HepG2 (cell line): ENCODE results near the gene LAMA1. TPM values are rescaled to one million over a fixed set of nuclear protein-coding genes. Genes with fewer than 3 reads are reported as not detected.

Source experiments
- AGO1 ChIP-seq: fragments of 200-400 bp; formaldehyde crosslinking; IDR thresholded peaks from 2 replicates; pipeline ENCODE4 v1.6.1; 2017; ENCODE audit warnings: mild to moderate bottlenecking, low read depth, low read length, moderate library complexity; ENCODE audit not compliant: poor library complexity, severe bottlenecking
- ARID3A ChIP-seq: IDR thresholded peaks from 2 replicates; pipeline ENCODE4 v1.6.1; 2012; ENCODE audit warnings: low read depth, low read length, improper control_type of control experiment
- BRD4 ChIP-seq: sonication (generic); formaldehyde crosslinking; IDR thresholded peaks from 2 replicates; pipeline ENCODE4 v1.4.0; 2020; ENCODE audit warnings: missing genetic modification reagents
- HNF1B ChIP-seq: sonication (generic); formaldehyde crosslinking; IDR thresholded peaks from 2 replicates; pipeline ENCODE4 v1.5.1; 2020; ENCODE audit warnings: mild to moderate bottlenecking, moderate library complexity, missing genetic modification reagents
- SRSF1 ChIP-seq: fragments of 200-400 bp; formaldehyde crosslinking; optimal IDR thresholded peaks from 2 replicates; pipeline ENCODE3; 2017; ENCODE audit warnings: mild to moderate bottlenecking, low read depth, low read length, moderate library complexity
- STAG1 ChIP-seq: sonication (generic); formaldehyde crosslinking; IDR thresholded peaks from 2 replicates; pipeline ENCODE4 v1.4.0; 2020; ENCODE audit warnings: missing genetic modification reagents
- ZXDC ChIP-seq: sonication (generic); formaldehyde crosslinking; IDR thresholded peaks from 2 replicates; pipeline ENCODE4 v1.5.0; 2020; ENCODE audit warnings: mild to moderate bottlenecking, missing genetic modification reagents
- polyA plus RNA-seq, 8 experiments: library from polyadenylated mRNA; depleted of rRNA in 3 of 8; stranded (reverse) in 7 of 8; unstranded in 1 of 8; fragments of >200 nt; fragmentation: Illumina TruSeq in 4 of 8; extraction: Trizol in 4 of 8; gene quantifications; 2 replicates each; pipeline versions ENCODE4 v1.2.1 to v1.2.3, GENCODE V29; 2011 to 2016; ENCODE audit warnings: low read depth in 4 of 8, missing spikeins in 1 of 8, mixed read lengths in 1 of 8; ENCODE audit not compliant: insufficient read depth in 1 of 8
- total RNA-seq, 5 experiments: library from RNA; depleted of rRNA; stranded (reverse); fragments of >200 nt; fragmentation: Illumina TruSeq; extraction: Trizol; gene quantifications; 2 replicates each; pipeline ENCODE4 v1.2.3, GENCODE V29; 2016; ENCODE audit warnings: low read depth in 1 of 5
- TF ChIP-seq, protein P1 (sequence below): sonication (generic); formaldehyde crosslinking; IDR thresholded peaks from 2 replicates; pipeline ENCODE4 v1.9.0; 2021; ENCODE audit warnings: mild to moderate bottlenecking, missing genetic modification reagents

The LAMA1 gene
- total and polyA plus RNA-seq, 2 of the 13 experiments (the other 11 are each of a cell fraction or from before 2014, with no cell fraction given): 0.05 to 0.44 TPM

DNA sequence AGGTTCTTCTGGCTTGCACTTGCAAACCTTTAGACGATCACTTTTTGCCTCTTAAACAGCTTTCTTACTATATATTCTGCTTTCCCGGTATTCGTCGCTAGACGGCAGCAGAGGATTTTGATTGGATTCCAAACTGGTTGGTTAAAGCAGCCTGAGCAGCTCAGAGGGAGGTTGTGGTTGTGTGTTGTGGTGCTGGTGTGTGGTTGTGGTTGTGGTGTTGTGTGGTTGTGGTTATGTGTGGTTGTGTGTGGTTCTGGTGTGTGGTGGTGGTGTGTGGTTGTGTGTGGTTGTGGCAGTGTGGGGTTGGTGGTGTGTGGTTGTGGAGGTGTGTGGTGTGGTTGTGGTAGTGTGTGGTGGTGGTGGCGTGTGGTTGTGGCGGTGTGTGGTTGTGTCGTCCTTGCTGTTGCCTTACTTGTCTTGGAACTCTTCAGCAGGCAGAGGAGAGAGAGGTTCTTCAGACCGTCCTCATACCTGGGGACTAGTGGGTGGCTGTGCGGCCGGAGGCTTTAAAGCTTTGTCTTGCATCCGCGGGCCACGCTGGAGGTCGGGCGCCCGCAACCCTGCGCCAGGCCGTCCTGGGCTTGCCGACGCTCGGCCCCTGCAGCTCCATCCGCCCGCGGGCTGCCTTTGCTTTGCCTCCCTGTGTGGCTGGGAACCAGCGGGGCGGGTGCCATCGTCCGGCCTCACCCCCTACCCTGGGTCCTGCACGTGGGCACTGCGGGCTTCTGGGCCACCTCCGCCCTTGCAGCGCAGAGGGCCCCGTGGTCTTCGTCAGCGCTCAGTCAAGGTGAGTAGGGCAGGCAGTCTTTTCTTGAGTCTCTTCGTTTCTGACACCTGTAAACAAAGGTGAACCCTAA, 197.3 kb downstream of the LAMA1 start (continued):
- TF ChIP-seq HNF1B (CRISPR knock-in tag) (peak; percentile 51; the same call in 1 of the 2 replicates), BRD4 (CRISPR knock-in tag) (no peak), ARID3A (0 out of 2 replicates have a peak, but pooled peaks have one; percentile 17), STAG1 (CRISPR knock-in tag) (peak; percentile 94), SRSF1 (no peak), AGO1 (peak; percentile 44), ZXDC (CRISPR knock-in tag) (no peak)
- TF ChIP-seq, protein P1, sequence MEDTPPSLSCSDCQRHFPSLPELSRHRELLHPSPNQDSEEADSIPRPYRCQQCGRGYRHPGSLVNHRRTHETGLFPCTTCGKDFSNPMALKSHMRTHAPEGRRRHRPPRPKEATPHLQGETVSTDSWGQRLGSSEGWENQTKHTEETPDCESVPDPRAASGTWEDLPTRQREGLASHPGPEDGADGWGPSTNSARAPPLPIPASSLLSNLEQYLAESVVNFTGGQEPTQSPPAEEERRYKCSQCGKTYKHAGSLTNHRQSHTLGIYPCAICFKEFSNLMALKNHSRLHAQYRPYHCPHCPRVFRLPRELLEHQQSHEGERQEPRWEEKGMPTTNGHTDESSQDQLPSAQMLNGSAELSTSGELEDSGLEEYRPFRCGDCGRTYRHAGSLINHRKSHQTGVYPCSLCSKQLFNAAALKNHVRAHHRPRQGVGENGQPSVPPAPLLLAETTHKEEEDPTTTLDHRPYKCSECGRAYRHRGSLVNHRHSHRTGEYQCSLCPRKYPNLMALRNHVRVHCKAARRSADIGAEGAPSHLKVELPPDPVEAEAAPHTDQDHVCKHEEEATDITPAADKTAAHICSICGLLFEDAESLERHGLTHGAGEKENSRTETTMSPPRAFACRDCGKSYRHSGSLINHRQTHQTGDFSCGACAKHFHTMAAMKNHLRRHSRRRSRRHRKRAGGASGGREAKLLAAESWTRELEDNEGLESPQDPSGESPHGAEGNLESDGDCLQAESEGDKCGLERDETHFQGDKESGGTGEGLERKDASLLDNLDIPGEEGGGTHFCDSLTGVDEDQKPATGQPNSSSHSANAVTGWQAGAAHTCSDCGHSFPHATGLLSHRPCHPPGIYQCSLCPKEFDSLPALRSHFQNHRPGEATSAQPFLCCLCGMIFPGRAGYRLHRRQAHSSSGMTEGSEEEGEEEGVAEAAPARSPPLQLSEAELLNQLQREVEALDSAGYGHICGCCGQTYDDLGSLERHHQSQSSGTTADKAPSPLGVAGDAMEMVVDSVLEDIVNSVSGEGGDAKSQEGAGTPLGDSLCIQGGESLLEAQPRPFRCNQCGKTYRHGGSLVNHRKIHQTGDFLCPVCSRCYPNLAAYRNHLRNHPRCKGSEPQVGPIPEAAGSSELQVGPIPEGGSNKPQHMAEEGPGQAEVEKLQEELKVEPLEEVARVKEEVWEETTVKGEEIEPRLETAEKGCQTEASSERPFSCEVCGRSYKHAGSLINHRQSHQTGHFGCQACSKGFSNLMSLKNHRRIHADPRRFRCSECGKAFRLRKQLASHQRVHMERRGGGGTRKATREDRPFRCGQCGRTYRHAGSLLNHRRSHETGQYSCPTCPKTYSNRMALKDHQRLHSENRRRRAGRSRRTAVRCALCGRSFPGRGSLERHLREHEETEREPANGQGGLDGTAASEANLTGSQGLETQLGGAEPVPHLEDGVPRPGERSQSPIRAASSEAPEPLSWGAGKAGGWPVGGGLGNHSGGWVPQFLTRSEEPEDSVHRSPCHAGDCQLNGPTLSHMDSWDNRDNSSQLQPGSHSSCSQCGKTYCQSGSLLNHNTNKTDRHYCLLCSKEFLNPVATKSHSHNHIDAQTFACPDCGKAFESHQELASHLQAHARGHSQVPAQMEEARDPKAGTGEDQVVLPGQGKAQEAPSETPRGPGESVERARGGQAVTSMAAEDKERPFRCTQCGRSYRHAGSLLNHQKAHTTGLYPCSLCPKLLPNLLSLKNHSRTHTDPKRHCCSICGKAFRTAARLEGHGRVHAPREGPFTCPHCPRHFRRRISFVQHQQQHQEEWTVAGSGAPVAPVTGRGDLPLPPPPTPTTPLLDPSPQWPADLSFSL (CRISPR knock-in tag): peak; percentile 100
- TF ChIP-seq, all 625 proteins: peak for 15
